DMS 273 (cell line): Measurements from ENCODE around the gene SOX21.

Experiments
- DNase-seq: peaks from one replicate; lab custom pipeline; 2025; ENCODE audit not compliant: unreplicated experiment; lab: John Stamatoyannopoulos, UW

SOX21 gene

DNA sequence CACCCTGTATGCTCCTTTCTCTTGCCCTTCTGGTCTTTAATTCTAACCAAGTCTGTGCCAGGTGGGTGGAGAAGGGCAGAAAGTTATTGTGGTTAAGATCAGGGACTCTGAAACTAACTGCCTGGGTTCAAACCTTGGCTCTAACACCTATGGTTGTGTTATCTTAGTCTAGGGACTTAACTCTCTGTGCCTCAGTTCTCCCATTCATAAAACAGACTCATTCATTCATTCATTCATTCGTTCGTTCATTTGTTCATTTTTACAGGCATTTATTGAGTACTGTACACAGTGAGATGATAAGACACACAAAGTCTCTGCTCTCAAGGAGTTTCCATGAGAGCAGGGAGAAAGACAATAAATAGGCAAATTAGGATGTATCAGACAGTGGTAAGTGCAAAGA, 30.1 kb downstream of the SOX21 start:
- no peak for DNase-seq

- no peak for DNase-seq
Observed at GRCh38 chr13:94679614-94680013, 32.7 kb downstream of the SOX21 start.

GRCh38 chr13:94678845-94679244, 33.5 kb downstream of the SOX21 start:
- DNase-seq: no peak

DNA sequence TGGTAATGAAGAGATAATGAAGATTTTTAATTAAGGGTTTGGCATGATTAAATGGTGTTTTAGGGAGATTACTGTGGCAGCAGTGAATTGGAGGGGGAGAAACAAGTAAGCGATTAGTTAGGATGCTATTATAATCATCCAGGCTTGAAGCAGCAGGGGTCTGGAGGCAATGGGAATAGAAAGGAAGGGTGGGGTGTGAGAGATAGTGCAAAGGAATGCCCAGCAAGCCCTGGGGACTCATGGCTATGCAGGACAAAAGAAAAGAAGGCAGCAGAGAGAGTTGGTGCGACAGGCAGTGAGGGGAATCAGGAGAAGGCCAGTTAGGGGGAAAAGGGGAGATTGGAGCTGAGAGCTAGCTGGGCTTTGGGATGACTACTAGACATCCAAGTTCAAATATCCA, 34.5 kb downstream of the SOX21 start:
- no peak for DNase-seq

DNA sequence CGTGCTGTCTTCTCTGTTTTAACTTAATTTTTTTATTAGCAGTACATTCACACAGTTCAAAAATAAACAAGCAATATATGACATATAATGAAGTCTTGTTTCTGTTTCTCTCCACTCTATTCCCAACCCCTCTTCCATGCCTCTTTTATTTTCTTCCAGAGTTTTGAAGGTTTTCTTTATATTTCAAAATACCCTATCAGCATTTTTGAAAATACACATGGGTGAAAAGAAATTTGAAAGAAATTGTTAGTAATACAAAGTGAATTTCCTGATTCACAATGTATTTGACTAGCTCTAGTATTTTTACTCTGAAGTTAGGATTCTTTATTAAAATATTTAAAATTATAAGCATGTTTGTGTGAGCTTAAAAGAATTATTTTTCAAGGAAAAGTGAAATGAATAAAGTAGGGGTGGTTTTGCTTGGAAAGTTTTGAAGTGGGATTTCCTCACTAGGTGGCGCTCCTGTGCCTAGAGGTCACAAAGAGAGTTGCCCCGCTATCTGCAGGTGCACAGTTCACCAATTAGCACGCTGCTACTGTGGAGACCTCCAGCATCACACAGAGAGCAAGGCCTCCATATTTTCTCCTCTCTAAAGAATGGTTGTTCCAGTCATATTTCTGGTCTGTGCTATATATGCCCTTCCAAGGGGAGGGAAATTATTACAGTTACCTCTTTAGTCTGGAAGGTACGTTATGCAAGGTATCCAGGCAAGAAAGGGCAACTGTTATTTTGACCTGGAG, 37.6 kb downstream of the SOX21 start:
- DNase-seq: peak; percentile 70

DNA sequence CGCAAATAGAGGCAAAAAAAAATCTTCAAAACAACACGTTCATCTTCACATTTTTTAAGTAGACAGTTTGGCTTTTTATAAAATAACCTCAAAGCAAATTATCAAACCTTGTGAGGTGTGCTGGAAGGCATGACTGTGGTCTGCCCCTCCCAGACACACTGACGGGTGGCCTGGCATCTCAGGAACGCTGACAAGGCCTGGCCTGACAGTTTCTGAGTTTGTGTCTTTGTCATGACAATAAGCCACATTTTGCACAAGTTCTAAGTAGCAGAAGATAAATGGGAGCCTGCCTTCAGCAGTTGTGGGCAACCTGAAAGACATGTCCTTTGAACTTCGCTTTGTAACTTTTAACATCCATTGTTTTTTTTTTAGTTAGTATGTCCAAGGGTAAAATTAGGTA, 38.5 kb downstream of the SOX21 start:
- no peak for DNase-seq

- no peak for DNase-seq
Observed at GRCh38 chr13:94672400-94672799, 39.9 kb downstream of the SOX21 start.

DNA sequence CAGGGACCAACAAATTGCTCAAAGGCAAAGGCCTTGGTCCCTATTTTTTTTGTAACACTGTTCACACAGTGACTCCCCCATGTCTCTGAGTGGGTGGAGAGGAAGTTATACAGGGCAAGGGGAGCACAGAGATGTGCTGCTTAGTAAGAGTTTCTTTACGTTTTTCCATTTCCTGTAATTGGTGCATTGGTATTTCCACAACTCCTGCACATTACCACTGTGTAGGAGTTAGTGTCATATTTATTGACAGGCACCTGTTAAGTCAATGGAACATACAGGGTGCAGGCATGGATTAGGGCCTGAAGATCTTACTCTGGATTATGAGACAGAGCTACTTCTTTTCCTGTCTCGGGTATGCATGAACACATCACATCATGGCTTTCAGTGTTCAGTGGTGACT, 45.2 kb downstream of the SOX21 start:
- no peak for DNase-seq

DNA sequence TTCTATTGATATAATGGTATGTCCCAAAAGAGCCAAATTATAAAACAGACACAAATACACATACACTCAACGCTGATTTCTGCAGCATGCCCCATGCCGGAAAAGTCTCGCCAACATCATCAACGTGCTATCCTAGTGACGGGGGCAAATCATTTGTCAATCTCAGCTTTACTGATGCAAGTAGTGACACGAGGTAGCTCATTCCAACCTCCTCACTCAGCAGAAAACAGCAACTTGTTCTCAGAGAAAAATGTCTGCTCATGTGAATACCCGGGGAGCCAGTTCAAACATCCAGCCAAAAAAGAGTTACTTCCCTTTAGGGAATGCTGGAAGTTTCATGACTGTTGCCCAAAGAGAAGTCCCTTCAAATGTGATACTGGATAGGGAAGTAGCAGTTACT, 46.3 kb downstream of the SOX21 start:
- DNase-seq: no peak

DNA sequence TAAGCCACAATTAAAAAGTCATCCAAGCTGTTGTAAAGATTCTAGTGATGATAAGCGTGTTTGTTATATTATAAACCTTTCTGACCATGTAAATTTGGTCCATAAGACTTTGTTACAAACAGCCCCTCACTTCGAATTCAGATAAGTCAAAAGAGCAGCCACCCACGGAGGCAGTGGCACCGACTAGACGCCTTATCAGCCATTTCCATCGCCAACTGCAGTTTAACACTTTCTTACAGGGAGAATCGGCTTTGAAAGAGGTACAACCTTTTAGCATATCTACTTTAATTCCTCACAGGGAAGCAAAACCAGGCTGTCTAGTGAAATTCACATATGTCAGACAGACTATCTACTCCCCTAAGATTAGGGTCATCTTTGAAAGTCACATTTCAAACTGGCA, 47.5 kb downstream of the SOX21 start:
- no peak for DNase-seq

DNA sequence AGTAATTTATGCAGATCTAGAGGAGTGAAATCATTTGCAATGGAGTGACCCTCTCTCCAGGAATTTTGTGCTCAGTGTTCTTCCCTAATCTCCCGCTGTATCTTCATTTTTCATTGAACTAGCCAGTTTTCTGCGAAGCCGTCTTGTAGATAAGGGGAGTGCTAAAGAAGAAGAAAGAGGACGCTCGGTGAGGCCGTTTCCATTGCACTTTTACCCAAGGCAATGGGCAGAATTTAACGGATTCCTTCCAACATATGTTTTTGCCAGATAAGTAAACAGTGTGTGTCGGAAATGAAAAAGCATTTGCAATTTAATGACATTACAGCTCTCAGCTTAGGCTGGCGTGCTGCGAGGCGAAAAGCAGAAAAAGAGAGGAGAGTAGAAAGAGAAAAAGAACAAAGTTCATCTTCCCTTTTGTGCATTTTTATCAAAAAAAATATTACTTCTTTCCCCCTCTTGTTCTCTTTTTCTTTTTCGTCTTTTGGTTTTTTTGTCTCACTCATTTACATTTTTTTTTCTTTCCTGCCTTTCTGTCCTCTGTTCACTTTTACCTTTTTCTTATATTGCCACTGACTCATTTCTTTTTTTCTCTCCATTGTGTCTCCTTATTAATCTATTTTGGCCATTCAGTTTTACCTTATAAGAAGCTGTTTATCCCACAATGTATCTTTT, 49.9 kb downstream of the SOX21 start:
- DNase-seq: no peak

GRCh38 chr13:94661406-94661805, 50.9 kb downstream of the SOX21 start:
- DNase-seq: no peak

GRCh38 chr13:94660695-94661326, 51.5 kb downstream of the SOX21 start:
- DNase-seq: peak; percentile 30
